ENCODE results near the gene PTPRA. TPM values are rescaled to one million over a fixed set of nuclear protein-coding genes. Genes with fewer than 3 reads are reported as not detected.

The PTPRA gene
- polyA plus RNA-seq, 1 donor (not counting 4 experiments of a cell fraction or from before 2014, with no cell fraction given): 53.3 TPM

- H3K9me1 ChIP-seq (ENCODE audit: control insufficient read depth, extremely low read depth, insufficient read depth, low read length): no peaks in the 10 kb centered on the region
- H3K27me3 ChIP-seq (ENCODE audit: control insufficient read depth, extremely low read depth, insufficient read depth, low read length): no peaks in the 10 kb centered on the region
- no peak overlapping the region for H3K4me3 ChIP-seq (ENCODE audit: control insufficient read depth in 2 of 3, extremely low read depth in 1 of 3, insufficient read depth in 2 of 3, low read depth in 1 of 3, low read length in 3 of 3)
- no peaks in the 10 kb centered on the region for H3K36me3 ChIP-seq (ENCODE audit: control insufficient read depth in 2 of 2, extremely low read depth in 1 of 2, insufficient read depth in 2 of 2, low read length in 2 of 2)
- H3K27ac ChIP-seq (ENCODE audit: control insufficient read depth, insufficient read depth, low read length): no peak overlapping the region
- no peaks in the 10 kb centered on the region for H3K79me2 ChIP-seq (ENCODE audit: control insufficient read depth, insufficient read depth, low read length)
- no peak overlapping the region for H3K4me2 ChIP-seq (ENCODE audit: control insufficient read depth, extremely low read depth, insufficient read depth, low read depth, low read length)
- dilution Hi-C loops (cut with MboI; ENCODE audit: extremely low pct_ligation_motif_present, low sequenced_read_pairs): no loop called here
- no peaks in the 10 kb centered on the region for H3K9me3 ChIP-seq (ENCODE audit: control insufficient read depth, low read depth, low read length)
- TF ChIP-seq, protein P1, sequence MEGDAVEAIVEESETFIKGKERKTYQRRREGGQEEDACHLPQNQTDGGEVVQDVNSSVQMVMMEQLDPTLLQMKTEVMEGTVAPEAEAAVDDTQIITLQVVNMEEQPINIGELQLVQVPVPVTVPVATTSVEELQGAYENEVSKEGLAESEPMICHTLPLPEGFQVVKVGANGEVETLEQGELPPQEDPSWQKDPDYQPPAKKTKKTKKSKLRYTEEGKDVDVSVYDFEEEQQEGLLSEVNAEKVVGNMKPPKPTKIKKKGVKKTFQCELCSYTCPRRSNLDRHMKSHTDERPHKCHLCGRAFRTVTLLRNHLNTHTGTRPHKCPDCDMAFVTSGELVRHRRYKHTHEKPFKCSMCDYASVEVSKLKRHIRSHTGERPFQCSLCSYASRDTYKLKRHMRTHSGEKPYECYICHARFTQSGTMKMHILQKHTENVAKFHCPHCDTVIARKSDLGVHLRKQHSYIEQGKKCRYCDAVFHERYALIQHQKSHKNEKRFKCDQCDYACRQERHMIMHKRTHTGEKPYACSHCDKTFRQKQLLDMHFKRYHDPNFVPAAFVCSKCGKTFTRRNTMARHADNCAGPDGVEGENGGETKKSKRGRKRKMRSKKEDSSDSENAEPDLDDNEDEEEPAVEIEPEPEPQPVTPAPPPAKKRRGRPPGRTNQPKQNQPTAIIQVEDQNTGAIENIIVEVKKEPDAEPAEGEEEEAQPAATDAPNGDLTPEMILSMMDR (optimal IDR thresholded peaks at IDR 0.05 in 1 of 3, IDR thresholded peaks at IDR 0.05 in 1 of 3, conservative IDR thresholded peaks at IDR 0.05 in 1 of 3; ENCODE audit: extremely low read depth in 1 of 3, insufficient read depth in 2 of 3, low read length in 3 of 3): no peak
- TF ChIP-seq EZH2 (IDR thresholded peaks at IDR 0.05; ENCODE audit: low read length): no peak
- DNase-seq (ENCODE audit: low read depth, low spot score) (no peak), FAIRE-seq (no peak)
- H4K20me1 ChIP-seq (ENCODE audit: control insufficient read depth, extremely low read depth, insufficient read depth, low read length): no peaks in the 10 kb centered on the region
- H3K4me1 ChIP-seq (ENCODE audit: control insufficient read depth, extremely low read depth, insufficient read depth, low read length): peaks cover 6% of the 10 kb centered on the region
- H2AFZ ChIP-seq (ENCODE audit: control insufficient read depth, low read length): no peak overlapping the region
- H3K9ac ChIP-seq (ENCODE audit: control insufficient read depth, extremely low read depth, insufficient read depth, low read length): no peak overlapping the region
Measured at GRCh38 chr20:2835331-2835796, 37.9 kb upstream of the PTPRA start.

DNA sequence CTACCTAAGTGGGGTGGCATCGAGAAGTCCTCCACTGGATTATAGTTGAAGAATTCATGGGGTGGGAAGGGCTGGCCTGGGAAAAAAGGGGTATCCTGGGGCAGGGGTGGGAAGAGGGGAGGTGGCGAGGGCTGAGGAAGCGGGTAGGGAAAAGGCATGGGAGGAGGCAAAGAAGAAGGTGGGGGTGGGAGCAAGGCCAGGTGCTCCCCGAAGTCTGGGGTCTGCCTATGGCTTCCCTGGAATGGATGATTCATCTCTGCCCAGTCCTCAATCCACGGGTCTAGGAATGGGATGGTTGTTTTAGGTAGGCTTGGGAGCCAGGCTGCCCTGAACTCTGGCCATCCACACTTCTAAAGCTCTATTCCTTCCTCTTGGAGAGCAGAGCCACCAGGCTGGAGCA is 37.2 kb upstream of the PTPRA start:
- dilution Hi-C loops (cut with MboI; ENCODE audit: extremely low pct_ligation_motif_present, low sequenced_read_pairs): no loop called here
- Histone ChIP-seq H3K9me1 (ENCODE audit: control insufficient read depth, extremely low read depth, insufficient read depth, low read length) (no peaks in the 10 kb centered on the region), H2AFZ (ENCODE audit: control insufficient read depth, low read length) (no peak overlapping the region), H4K20me1 (ENCODE audit: control insufficient read depth, extremely low read depth, insufficient read depth, low read length) (no peaks in the 10 kb centered on the region), H3K4me3 (ENCODE audit: control insufficient read depth in 2 of 3, extremely low read depth in 1 of 3, insufficient read depth in 2 of 3, low read depth in 1 of 3, low read length in 3 of 3) (no peak overlapping the region), H3K4me1 (ENCODE audit: control insufficient read depth, extremely low read depth, insufficient read depth, low read length) (peaks cover 6% of the 10 kb centered on the region), H3K36me3 (ENCODE audit: control insufficient read depth in 2 of 2, extremely low read depth in 1 of 2, insufficient read depth in 2 of 2, low read length in 2 of 2) (no peaks in the 10 kb centered on the region), H3K79me2 (ENCODE audit: control insufficient read depth, insufficient read depth, low read length) (no peaks in the 10 kb centered on the region), H3K27ac (ENCODE audit: control insufficient read depth, insufficient read depth, low read length) (no peak overlapping the region), H3K9ac (ENCODE audit: control insufficient read depth, extremely low read depth, insufficient read depth, low read length) (no peak overlapping the region), H3K27me3 (ENCODE audit: control insufficient read depth, extremely low read depth, insufficient read depth, low read length) (no peaks in the 10 kb centered on the region), H3K9me3 (ENCODE audit: control insufficient read depth, low read depth, low read length) (no peaks in the 10 kb centered on the region), H3K4me2 (ENCODE audit: control insufficient read depth, extremely low read depth, insufficient read depth, low read depth, low read length) (no peak overlapping the region)
- DNase-seq (ENCODE audit: low read depth, low spot score): no peak
- no peak for FAIRE-seq
- TF ChIP-seq, protein P1 (optimal IDR thresholded peaks at IDR 0.05 in 1 of 3, IDR thresholded peaks at IDR 0.05 in 1 of 3, conservative IDR thresholded peaks at IDR 0.05 in 1 of 3; ENCODE audit: extremely low read depth in 1 of 3, insufficient read depth in 2 of 3, low read length in 3 of 3): no peak
- TF ChIP-seq EZH2 (IDR thresholded peaks at IDR 0.05; ENCODE audit: low read length): no peak

Measured in keratinocyte (primary cell).